Dermis blood vessel endothelial cell (primary cell): ENCODE data around the gene KIAA0319L. TPM values are rescaled to one million over a fixed set of nuclear protein-coding genes. Genes with fewer than 3 reads are reported as not detected.

Source experiments
- DNase-seq: peaks from one replicate; pipeline ENCODE4 v3.0.0; 2010
- total RNA-seq: library from RNA; depleted of rRNA; stranded (reverse); fragments of >200 nt; gene quantifications from 2 replicates; pipeline ENCODE4 v1.2.3, GENCODE V29; 2014

The KIAA0319L gene
- total RNA-seq, 1 donor from 2014 or later = 80.5 TPM

- DNase-seq = no peak
Observed at GRCh38 chr1:35441926-35442579, 115.2 kb downstream of the KIAA0319L start.

- no peak for DNase-seq
Observed at GRCh38 chr1:35439626-35440025, 117.6 kb downstream of the KIAA0319L start.

GRCh38 chr1:35437200-35437599 is 120.0 kb downstream of the KIAA0319L start:
- DNase-seq = no peak

- DNase-seq = no peak
Observed at GRCh38 chr1:35436078-35436477, 121.1 kb downstream of the KIAA0319L start.

- DNase-seq = no peak
Observed at GRCh38 chr1:35434703-35435102, 122.5 kb downstream of the KIAA0319L start.

GRCh38 chr1:35433714-35434113 is 123.5 kb downstream of the KIAA0319L start:
- DNase-seq = no peak

- no peak for DNase-seq
Observed at GRCh38 chr1:35432231-35432630, 125.0 kb downstream of the KIAA0319L start.

GRCh38 chr1:35431173-35431599 is 126.0 kb downstream of the KIAA0319L start:
- DNase-seq = no peak

GRCh38 chr1:35430762-35431161 is 126.4 kb downstream of the KIAA0319L start:
- no peak for DNase-seq

- no peak for DNase-seq
Observed at GRCh38 chr1:35428360-35428759, 128.8 kb downstream of the KIAA0319L start.

- DNase-seq = peak; percentile 41
Observed at GRCh38 chr1:35426097-35426586, 131.1 kb downstream of the KIAA0319L start.

GRCh38 chr1:35408925-35409324 is 148.3 kb downstream of the KIAA0319L start:
- DNase-seq = no peak

- DNase-seq = no peak
Observed at GRCh38 chr1:35407743-35408142, 149.5 kb downstream of the KIAA0319L start.

GRCh38 chr1:35406103-35406502 is 151.1 kb downstream of the KIAA0319L start:
- DNase-seq = no peak

GRCh38 chr1:35401049-35401448 is 156.2 kb downstream of the KIAA0319L start:
- no peak for DNase-seq

- no peak for DNase-seq
Observed at GRCh38 chr1:35398739-35399138, 158.5 kb downstream of the KIAA0319L start.

GRCh38 chr1:35394386-35394785 is 162.8 kb downstream of the KIAA0319L start:
- DNase-seq = no peak

GRCh38 chr1:35390600-35391494 is 166.4 kb downstream of the KIAA0319L start:
- DNase-seq = no peak

- DNase-seq = no peak
Observed at GRCh38 chr1:35386959-35387358, 170.2 kb downstream of the KIAA0319L start.

- DNase-seq = no peak
Observed at GRCh38 chr1:35386290-35386689, 170.9 kb downstream of the KIAA0319L start.
